Measurements from ENCODE around the gene USP24.

DNA sequence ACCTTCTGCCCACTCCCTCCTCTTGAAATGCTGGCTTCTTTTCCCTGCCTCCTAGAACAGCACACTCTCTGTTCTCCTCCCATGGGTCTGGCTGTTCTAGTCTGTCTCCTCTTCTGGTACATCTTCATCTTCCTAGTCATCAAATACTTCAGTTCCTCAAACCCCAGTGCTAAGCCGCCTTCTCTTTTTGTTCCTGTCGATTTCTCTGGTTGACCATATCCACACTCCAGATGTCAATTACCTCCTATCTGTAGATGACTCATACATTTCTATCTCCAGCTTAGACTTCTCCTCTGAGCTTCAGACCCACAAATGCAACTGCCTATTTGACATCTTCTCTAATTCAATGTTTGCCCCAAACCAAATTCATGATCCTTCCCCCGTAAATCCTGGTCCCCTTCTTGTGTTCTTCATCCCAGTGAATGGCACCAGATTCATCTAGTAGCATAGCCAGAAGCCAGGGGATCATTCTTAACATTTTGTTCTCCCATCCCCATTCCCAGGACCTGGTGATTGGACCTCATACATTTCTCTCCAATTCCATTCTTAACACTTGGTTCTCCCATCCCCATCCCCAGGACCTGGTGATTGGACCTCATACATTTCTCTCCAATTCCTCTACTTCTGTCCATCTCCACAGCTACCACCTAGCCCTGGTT lies 35.9 kb downstream of the USP24 start:
- TF ChIP-seq POLR2A (IDR thresholded peaks at IDR 0.05; ENCODE audit: low read depth, low read length) (no peak), GATA2 (IDR thresholded peaks at IDR 0.05; ENCODE audit: insufficient read depth, insufficient read length, low read depth, low read length) (no peak), EZH2 (IDR thresholded peaks at IDR 0.05; ENCODE audit: borderline replicate concordance, low read depth, low read length, severe bottlenecking) (no peak), POLR2AphosphoS5 (IDR thresholded peaks at IDR 0.05; ENCODE audit: insufficient read depth, low read depth, low read length) (no peak)
- TF ChIP-seq, protein P1, sequence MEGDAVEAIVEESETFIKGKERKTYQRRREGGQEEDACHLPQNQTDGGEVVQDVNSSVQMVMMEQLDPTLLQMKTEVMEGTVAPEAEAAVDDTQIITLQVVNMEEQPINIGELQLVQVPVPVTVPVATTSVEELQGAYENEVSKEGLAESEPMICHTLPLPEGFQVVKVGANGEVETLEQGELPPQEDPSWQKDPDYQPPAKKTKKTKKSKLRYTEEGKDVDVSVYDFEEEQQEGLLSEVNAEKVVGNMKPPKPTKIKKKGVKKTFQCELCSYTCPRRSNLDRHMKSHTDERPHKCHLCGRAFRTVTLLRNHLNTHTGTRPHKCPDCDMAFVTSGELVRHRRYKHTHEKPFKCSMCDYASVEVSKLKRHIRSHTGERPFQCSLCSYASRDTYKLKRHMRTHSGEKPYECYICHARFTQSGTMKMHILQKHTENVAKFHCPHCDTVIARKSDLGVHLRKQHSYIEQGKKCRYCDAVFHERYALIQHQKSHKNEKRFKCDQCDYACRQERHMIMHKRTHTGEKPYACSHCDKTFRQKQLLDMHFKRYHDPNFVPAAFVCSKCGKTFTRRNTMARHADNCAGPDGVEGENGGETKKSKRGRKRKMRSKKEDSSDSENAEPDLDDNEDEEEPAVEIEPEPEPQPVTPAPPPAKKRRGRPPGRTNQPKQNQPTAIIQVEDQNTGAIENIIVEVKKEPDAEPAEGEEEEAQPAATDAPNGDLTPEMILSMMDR (IDR thresholded peaks at IDR 0.05; ENCODE audit: extremely low read depth in 1 of 2, insufficient read depth in 1 of 2, low read depth in 1 of 2, low read length in 2 of 2), result no peak

All from endothelial cell of umbilical vein (primary cell).